ENCODE data around the gene BUD31. TPM values are rescaled to one million over a fixed set of nuclear protein-coding genes. Genes with fewer than 3 reads are reported as not detected.
"Not testable (repeated sequence)": the region's sequence is repeated elsewhere in the genome, so short reads cannot be mapped to it uniquely, and the experiment has no call there.

Gene BUD31
- total and polyA plus RNA-seq, 4 donors, result 88.5 to 185 (median 115) TPM

GRCh38 chr7:99424932-99425730 lies 16.4 kb downstream of the BUD31 start:
- WGBS, 2 donors, result 93 to 95% methylated on average over 24 of the region's 24 CpGs
- DNase-seq (no peak), ATAC-seq (ENCODE audit: insufficient read depth, low FRiP score) (no peak)
- no peaks in the 10 kb centered on the region for H3K4me1 ChIP-seq (ENCODE audit: control insufficient read depth in 5 of 5, insufficient read depth in 5 of 5, low read length in 5 of 5)
- no peak overlapping the region for H3K27ac ChIP-seq (ENCODE audit: low read depth in 1 of 2, low read length in 1 of 2)
- H3K36me3 ChIP-seq (ENCODE audit: control insufficient read depth in 4 of 4, insufficient read depth in 4 of 4, low read length in 4 of 4), result peaks cover 12 to 49% (median 19%) of the 10 kb centered on the region in 4 donors
- no peaks in the 10 kb centered on the region for H3K9me3 ChIP-seq (ENCODE audit: control insufficient read depth in 4 of 4, insufficient read depth in 3 of 4, low read length in 3 of 4)
- H3K4me3 ChIP-seq, result no peak overlapping the region
- no peak overlapping the region for H3K9ac ChIP-seq (ENCODE audit: insufficient read depth in 1 of 2, low read length in 2 of 2)
- H3K27me3 ChIP-seq (ENCODE audit: control insufficient read depth in 3 of 3, insufficient read depth in 3 of 3, low read length in 2 of 3), result no peaks in the 10 kb centered on the region
- TF ChIP-seq, protein P1, sequence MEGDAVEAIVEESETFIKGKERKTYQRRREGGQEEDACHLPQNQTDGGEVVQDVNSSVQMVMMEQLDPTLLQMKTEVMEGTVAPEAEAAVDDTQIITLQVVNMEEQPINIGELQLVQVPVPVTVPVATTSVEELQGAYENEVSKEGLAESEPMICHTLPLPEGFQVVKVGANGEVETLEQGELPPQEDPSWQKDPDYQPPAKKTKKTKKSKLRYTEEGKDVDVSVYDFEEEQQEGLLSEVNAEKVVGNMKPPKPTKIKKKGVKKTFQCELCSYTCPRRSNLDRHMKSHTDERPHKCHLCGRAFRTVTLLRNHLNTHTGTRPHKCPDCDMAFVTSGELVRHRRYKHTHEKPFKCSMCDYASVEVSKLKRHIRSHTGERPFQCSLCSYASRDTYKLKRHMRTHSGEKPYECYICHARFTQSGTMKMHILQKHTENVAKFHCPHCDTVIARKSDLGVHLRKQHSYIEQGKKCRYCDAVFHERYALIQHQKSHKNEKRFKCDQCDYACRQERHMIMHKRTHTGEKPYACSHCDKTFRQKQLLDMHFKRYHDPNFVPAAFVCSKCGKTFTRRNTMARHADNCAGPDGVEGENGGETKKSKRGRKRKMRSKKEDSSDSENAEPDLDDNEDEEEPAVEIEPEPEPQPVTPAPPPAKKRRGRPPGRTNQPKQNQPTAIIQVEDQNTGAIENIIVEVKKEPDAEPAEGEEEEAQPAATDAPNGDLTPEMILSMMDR (IDR thresholded peaks at IDR 0.05; ENCODE audit: control extremely low read depth, extremely low read depth), result no peak

GRCh38 chr7:99428972-99429566 lies 20.3 kb downstream of the BUD31 start:
- Histone ChIP-seq H3K4me3 (no peak overlapping the region), H3K9ac (ENCODE audit: insufficient read depth in 1 of 2, low read length in 2 of 2) (no peak overlapping the region), H3K27me3 (ENCODE audit: control insufficient read depth in 3 of 3, insufficient read depth in 3 of 3, low read length in 2 of 3) (no peaks in the 10 kb centered on the region), H3K36me3 (ENCODE audit: control insufficient read depth in 4 of 4, insufficient read depth in 4 of 4, low read length in 4 of 4) (peaks cover 11 to 55% (median 20%) of the 10 kb centered on the region in 4 donors), H3K4me1 (ENCODE audit: control insufficient read depth in 5 of 5, insufficient read depth in 5 of 5, low read length in 5 of 5) (peaks cover 0 to 3% (median 0%) of the 10 kb centered on the region in 5 donors), H3K27ac (ENCODE audit: low read depth in 1 of 2, low read length in 1 of 2) (no peak overlapping the region), H3K9me3 (ENCODE audit: control insufficient read depth in 4 of 4, insufficient read depth in 3 of 4, low read length in 3 of 4) (no peaks in the 10 kb centered on the region)
- 87 to 88% methylated on average over 10 of the region's 10 CpGs for WGBS, 2 donors
- TF ChIP-seq, protein P1 (IDR thresholded peaks at IDR 0.05; ENCODE audit: control extremely low read depth, extremely low read depth), result no peak
- no peak for DNase-seq
- no peak for ATAC-seq (ENCODE audit: insufficient read depth, low FRiP score)

GRCh38 chr7:99429756-99430155 lies 21.0 kb downstream of the BUD31 start:
- H3K27me3 ChIP-seq (ENCODE audit: control insufficient read depth in 3 of 3, insufficient read depth in 3 of 3, low read length in 2 of 3), result no peaks in the 10 kb centered on the region
- no peak overlapping the region for H3K9ac ChIP-seq (ENCODE audit: insufficient read depth in 1 of 2, low read length in 2 of 2)
- H3K4me3 ChIP-seq, result no peak overlapping the region
- DNase-seq, result no peak
- TF ChIP-seq, protein P1 (IDR thresholded peaks at IDR 0.05; ENCODE audit: control extremely low read depth, extremely low read depth), result no peak
- WGBS, 2 donors, result 94 to 96% methylated on average over 8 of the region's 8 CpGs
- no peak overlapping the region for H3K27ac ChIP-seq (ENCODE audit: low read depth in 1 of 2, low read length in 1 of 2)
- no peak for ATAC-seq (ENCODE audit: insufficient read depth, low FRiP score)
- no peaks in the 10 kb centered on the region for H3K9me3 ChIP-seq (ENCODE audit: control insufficient read depth in 4 of 4, insufficient read depth in 3 of 4, low read length in 3 of 4)
- H3K4me1 ChIP-seq (ENCODE audit: control insufficient read depth in 5 of 5, insufficient read depth in 5 of 5, low read length in 5 of 5), result peaks cover 0 to 3% (median 0%) of the 10 kb centered on the region in 5 donors
- H3K36me3 ChIP-seq (ENCODE audit: control insufficient read depth in 4 of 4, insufficient read depth in 4 of 4, low read length in 4 of 4), result peaks cover 14 to 51% (median 15%) of the 10 kb centered on the region in 4 donors

GRCh38 chr7:99431756-99432540 lies 23.2 kb downstream of the BUD31 start:
- H3K4me3 ChIP-seq; ATAC-seq (ENCODE audit: insufficient read depth, low FRiP score); H3K27me3 ChIP-seq (ENCODE audit: control insufficient read depth in 3 of 3, insufficient read depth in 3 of 3, low read length in 2 of 3); H3K9me3 ChIP-seq (ENCODE audit: control insufficient read depth in 4 of 4, insufficient read depth in 3 of 4, low read length in 3 of 4); H3K4me1 ChIP-seq (ENCODE audit: control insufficient read depth in 5 of 5, insufficient read depth in 5 of 5, low read length in 5 of 5); H3K27ac ChIP-seq (ENCODE audit: low read depth in 1 of 2, low read length in 1 of 2); H3K9ac ChIP-seq (ENCODE audit: insufficient read depth in 1 of 2, low read length in 2 of 2): not testable (repeated sequence)
- H3K36me3 ChIP-seq (ENCODE audit: control insufficient read depth in 4 of 4, insufficient read depth in 4 of 4, low read length in 4 of 4), result peaks cover 12 to 46% (median 15%) of the 10 kb centered on the region in 4 donors
- WGBS, 2 donors, result 85 to 88% methylated on average over 13 of the region's 13 CpGs
- peak in 1 of 3 donors; percentile 21 for DNase-seq
